Measurements from ENCODE around the gene DDR1.

The DDR1 gene

DNA sequence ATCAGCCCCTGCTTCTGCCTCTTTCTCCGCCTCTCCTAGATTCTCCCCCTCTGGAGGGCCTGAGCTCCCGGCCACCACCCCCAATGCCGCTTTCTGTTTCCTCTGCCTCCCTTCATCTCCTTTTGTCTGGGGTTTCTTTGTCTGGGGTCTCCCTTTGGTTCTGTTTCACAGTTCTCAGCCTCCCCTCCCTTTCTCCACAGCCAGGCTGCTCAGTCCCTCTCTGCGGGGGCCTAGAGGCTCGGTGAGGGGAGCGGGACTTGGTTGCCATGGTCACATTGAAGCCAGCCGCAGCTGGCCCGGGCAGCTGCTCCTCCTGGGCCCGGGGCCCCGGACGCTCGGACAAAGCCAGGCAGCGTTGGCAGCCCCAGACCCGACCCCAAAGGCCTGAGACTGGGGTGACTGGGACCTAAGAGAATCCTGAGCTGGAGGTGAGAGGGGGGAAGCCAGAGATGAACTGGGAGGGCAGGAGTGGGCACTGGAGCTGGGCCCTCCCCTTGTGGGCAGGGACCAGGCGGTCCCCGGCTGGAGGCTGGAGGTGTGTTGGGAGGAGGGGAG, 3.5 kb upstream of the DDR1 start:
- Histone ChIP-seq H3K36me3 (ENCODE audit: control insufficient read depth in 1 of 2, insufficient read depth in 2 of 2, low read length in 2 of 2) (no peaks in the 10 kb centered on the region), H3K27me3 (ENCODE audit: control insufficient read depth in 1 of 2, insufficient read depth in 2 of 2, low read length in 2 of 2) (no peaks in the 10 kb centered on the region), H3K4me3 (ENCODE audit: low read depth in 1 of 2, low read length in 2 of 2) (no peak overlapping the region), H3K9me3 (ENCODE audit: control insufficient read depth in 1 of 2, low read length in 2 of 2) (no peaks in the 10 kb centered on the region), H3K4me1 (ENCODE audit: control insufficient read depth in 1 of 2, insufficient read depth in 2 of 2, low read length in 2 of 2) (peaks cover 23 to 27% of the 10 kb centered on the region in 2 donors), H3K27ac (ENCODE audit: low read depth, low read length) (no peak overlapping the region), H3K9ac (ENCODE audit: low read depth in 1 of 2, low read length in 2 of 2) (no peak overlapping the region)

DNA sequence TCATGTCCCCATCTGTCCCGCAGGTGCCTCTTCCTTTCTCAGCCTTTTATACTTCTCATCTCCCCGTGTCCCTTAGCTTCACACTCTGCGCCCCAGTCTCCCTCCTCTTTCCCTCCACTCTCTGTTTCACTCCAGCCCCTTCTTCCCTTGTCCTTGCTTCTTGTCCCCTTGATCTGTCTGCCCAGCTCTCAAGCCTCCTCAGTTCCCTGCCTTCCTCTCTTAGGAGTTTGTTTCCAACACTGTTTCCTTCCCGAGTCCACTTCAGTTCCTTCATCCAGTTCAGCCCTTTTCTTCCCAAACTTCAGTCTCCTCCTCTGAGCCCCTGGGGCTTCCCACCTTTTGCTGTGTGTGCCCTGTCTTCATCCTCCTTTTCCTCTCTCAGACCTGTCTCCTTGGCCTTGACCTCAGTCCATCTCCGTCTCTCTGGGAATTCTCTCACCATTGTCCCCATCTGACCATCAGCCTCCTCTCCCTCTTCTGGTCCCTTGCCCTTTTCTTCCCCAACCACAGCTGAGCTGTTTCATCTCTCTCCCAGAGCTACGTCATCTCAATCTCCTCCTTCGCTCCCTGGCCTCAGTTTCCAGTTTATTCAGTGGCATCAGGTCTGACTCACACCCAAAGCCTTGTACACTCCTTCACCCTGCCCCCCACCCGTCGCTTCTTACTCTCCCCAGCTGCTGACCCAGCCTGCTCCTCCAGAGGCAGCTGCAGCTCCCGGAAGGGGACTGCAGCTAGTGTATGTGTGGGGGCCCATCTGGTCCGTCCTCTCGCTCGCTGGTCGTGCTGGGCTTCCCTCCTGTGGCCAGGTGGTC, 2.7 kb upstream of the DDR1 start:
- Histone ChIP-seq H3K4me1 (ENCODE audit: control insufficient read depth in 1 of 2, insufficient read depth in 2 of 2, low read length in 2 of 2) (peaks cover 31 to 35% of the 10 kb centered on the region in 2 donors), H3K27me3 (ENCODE audit: control insufficient read depth in 1 of 2, insufficient read depth in 2 of 2, low read length in 2 of 2) (no peaks in the 10 kb centered on the region), H3K27ac (ENCODE audit: low read depth, low read length) (no peak overlapping the region), H3K36me3 (ENCODE audit: control insufficient read depth in 1 of 2, insufficient read depth in 2 of 2, low read length in 2 of 2) (no peaks in the 10 kb centered on the region), H3K4me3 (ENCODE audit: low read depth in 1 of 2, low read length in 2 of 2) (no peak overlapping the region), H3K9ac (ENCODE audit: low read depth in 1 of 2, low read length in 2 of 2) (peak overlapping the region in 1 of 2 donors; percentile 49), H3K9me3 (ENCODE audit: control insufficient read depth in 1 of 2, low read length in 2 of 2) (no peaks in the 10 kb centered on the region)

DNA sequence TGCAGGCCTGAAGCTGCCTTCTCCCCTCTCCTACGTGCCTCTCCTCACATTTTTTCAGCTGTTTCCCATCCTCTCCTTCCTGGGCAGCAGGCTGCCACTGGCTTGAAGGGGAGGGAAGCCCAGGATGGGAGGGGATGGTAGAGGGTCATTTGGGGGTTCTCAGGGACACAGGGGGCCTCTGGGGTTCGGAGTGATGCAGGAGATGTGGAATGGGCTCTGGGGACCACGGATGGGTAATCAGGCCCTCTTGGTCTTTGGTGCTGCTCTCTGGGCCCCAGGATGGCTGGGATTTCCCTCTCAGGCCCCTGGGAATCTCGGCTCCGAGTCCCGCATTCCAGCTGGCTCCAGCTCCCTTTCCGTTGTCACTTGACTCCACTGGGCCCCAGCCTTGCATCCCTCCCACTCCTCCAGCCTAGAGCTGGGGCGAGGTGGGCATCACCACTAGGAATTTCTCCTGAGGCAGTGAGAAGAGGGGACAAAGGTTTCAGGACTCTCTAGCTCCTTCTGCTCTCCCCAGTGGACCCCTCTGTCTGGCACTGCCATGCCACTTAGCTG, 2.0 kb upstream of the DDR1 start:
- peak overlapping the region in 1 of 2 donors; percentile 82 for H3K4me3 ChIP-seq (ENCODE audit: low read depth in 1 of 2, low read length in 2 of 2)

DNA sequence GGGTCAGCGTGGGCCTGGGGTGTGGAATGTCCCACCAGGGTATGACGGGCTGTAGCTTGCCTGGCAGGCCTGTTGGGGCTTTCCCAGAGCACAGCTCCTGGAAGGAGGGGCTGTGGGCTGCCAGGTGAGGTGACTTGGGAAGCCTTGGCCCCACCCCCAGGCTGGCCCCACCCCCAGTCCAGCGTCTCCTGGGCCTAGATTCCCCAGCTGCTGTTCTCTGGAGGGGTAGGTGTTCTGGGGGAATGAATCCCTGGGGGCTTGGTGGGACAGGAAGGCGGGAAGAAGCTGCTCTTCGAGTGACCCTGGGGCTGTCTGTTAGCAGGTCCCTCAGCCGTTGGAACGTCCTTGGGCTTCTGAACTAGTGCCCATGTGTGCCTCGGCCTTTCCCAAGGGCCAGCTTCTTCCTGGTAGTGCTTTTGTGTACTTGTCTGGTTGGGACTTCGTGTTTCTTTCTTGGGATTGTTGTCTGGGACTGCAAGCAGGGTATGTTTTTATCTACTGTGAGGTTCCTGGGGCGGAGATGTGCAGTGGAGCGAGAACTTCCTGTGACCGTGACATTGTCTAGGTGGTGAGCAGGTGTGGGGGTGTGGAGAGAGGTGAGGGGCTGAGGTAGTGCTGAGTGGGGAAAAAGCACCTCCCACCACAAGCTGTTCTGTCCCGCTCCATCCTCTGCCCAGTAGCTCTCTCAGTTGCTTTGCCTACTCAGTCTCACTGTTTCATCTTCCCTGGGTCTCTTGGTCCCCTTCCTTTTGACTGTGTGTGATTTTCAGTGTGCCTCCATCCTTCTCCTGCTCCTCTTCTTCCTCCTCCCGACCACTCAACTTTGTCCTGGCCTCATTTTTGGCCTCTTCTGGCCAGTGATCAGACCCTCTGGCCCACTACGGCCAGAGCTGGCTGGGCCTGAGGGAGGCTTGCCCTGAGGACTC, 1.3 kb upstream of the DDR1 start:
- Histone ChIP-seq H3K27me3 (ENCODE audit: control insufficient read depth in 1 of 2, insufficient read depth in 2 of 2, low read length in 2 of 2) (no peaks in the 10 kb centered on the region), H3K36me3 (ENCODE audit: control insufficient read depth in 1 of 2, insufficient read depth in 2 of 2, low read length in 2 of 2) (no peaks in the 10 kb centered on the region), H3K27ac (ENCODE audit: low read depth, low read length) (peak overlapping the region; percentile 88), H3K9ac (ENCODE audit: low read depth in 1 of 2, low read length in 2 of 2) (peak overlapping the region; percentile 90 to 95), H3K9me3 (ENCODE audit: control insufficient read depth in 1 of 2, low read length in 2 of 2) (no peaks in the 10 kb centered on the region), H3K4me1 (ENCODE audit: control insufficient read depth in 1 of 2, insufficient read depth in 2 of 2, low read length in 2 of 2) (peaks cover 31 to 35% of the 10 kb centered on the region in 2 donors), H3K4me3 (ENCODE audit: low read depth in 1 of 2, low read length in 2 of 2) (peak overlapping the region; percentile 78 to 82)

More for the DNA sequence above, 2.0 kb upstream of the DDR1 start:
- H3K27me3 ChIP-seq (ENCODE audit: control insufficient read depth in 1 of 2, insufficient read depth in 2 of 2, low read length in 2 of 2) = no peaks in the 10 kb centered on the region
- H3K9me3 ChIP-seq (ENCODE audit: control insufficient read depth in 1 of 2, low read length in 2 of 2) = no peaks in the 10 kb centered on the region
- H3K4me1 ChIP-seq (ENCODE audit: control insufficient read depth in 1 of 2, insufficient read depth in 2 of 2, low read length in 2 of 2) = peaks cover 35% of the 10 kb centered on the region in 2 donors
- H3K9ac ChIP-seq (ENCODE audit: low read depth in 1 of 2, low read length in 2 of 2) = peak overlapping the region; percentile 49 to 95
- H3K27ac ChIP-seq (ENCODE audit: low read depth, low read length) = no peak overlapping the region
- H3K36me3 ChIP-seq (ENCODE audit: control insufficient read depth in 1 of 2, insufficient read depth in 2 of 2, low read length in 2 of 2) = no peaks in the 10 kb centered on the region

DNA sequence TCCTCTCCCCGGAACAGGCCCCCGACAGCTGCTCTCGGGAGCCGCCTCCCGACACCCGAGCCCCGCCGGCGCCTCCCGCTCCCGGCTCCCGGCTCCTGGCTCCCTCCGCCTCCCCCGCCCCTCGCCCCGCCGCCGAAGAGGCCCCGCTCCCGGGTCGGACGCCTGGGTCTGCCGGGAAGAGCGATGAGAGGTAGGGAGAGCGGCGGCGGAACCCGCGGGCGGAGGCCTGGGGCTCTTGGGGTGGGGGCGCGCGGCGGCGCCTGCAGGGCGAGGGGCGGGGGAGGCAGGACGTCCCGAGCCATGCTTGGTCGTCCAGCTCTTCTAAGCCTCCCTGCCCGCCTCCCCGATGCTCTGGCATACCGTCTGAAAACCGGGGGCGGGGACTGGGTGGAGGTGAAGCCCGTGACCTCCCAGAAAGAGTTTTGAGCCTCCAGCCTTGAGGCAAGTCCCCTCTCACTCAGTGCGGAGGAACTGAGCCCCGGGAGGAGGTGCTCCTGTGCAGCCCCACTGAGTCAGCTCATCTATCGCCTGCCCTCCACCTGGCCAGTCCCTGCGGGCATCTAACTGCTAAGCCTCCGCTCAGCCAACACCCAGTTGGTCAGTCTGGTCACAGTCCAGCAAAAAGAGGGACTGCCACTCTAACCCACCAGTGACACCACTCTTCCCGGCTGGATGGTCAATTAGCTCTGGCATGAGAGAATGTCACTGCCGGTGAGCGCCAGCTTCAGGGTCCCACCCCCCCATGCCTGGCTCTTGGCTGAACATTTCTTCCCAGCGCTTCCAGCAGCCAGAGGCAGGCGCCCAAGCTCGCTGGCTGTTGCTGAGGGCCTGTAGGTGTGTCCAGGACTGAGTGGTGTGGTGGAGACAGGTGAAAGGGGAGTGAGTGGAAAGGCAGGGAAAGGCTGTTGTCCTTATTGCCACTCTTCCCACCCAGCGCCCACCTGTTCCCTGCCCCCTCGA, 482 bp downstream of the DDR1 start:
- H3K27me3 ChIP-seq (ENCODE audit: control insufficient read depth in 1 of 2, insufficient read depth in 2 of 2, low read length in 2 of 2) = no peaks in the 10 kb centered on the region
- peak overlapping the region; percentile 68 to 81 for H3K9ac ChIP-seq (ENCODE audit: low read depth in 1 of 2, low read length in 2 of 2)

DNA sequence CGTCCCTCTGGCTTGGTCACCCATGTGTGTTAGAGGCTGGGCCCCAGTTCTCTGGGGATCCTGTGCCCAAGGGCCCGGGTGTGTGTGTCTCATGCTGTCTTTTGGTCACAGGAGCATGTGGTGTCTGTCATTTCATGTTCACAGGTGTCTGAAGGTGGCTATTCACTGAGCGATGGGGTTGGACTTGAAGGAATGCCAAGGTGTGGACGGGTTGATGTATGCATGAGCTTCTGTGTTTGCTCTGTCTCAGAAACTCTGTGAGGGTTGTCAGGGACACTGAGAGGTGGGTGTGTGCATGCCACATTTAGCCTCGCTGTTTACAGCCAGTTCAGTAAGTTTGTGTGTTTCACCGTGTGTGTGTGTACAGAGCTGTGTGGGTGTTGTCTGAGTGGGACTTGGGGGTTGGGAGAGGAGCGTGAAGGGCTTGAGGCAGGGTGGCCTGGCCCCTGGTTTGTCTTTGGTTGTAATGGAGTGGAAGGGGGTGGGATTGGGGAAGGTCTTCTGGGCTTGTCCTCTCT, 1.2 kb downstream of the DDR1 start:
- H3K4me1 ChIP-seq (ENCODE audit: control insufficient read depth in 1 of 2, insufficient read depth in 2 of 2, low read length in 2 of 2) = peaks cover 31 to 35% of the 10 kb centered on the region in 2 donors
- H3K4me3 ChIP-seq (ENCODE audit: low read depth in 1 of 2, low read length in 2 of 2) = peak overlapping the region; percentile 70 to 78
- no peaks in the 10 kb centered on the region for H3K27me3 ChIP-seq (ENCODE audit: control insufficient read depth in 1 of 2, insufficient read depth in 2 of 2, low read length in 2 of 2)
- peak overlapping the region; percentile 68 to 81 for H3K9ac ChIP-seq (ENCODE audit: low read depth in 1 of 2, low read length in 2 of 2)
- peaks cover 10 to 21% of the 10 kb centered on the region in 2 donors for H3K36me3 ChIP-seq (ENCODE audit: control insufficient read depth in 1 of 2, insufficient read depth in 2 of 2, low read length in 2 of 2)
- H3K27ac ChIP-seq (ENCODE audit: low read depth, low read length) = peak overlapping the region; percentile 65
- no peaks in the 10 kb centered on the region for H3K9me3 ChIP-seq (ENCODE audit: control insufficient read depth in 1 of 2, low read length in 2 of 2)

More for the DNA sequence above, 482 bp downstream of the DDR1 start:
- H3K4me1 ChIP-seq (ENCODE audit: control insufficient read depth in 1 of 2, insufficient read depth in 2 of 2, low read length in 2 of 2) = peaks cover 31 to 35% of the 10 kb centered on the region in 2 donors
- peak overlapping the region; percentile 70 to 78 for H3K4me3 ChIP-seq (ENCODE audit: low read depth in 1 of 2, low read length in 2 of 2)
- peaks cover 2 to 14% of the 10 kb centered on the region in 2 donors for H3K36me3 ChIP-seq (ENCODE audit: control insufficient read depth in 1 of 2, insufficient read depth in 2 of 2, low read length in 2 of 2)
- no peaks in the 10 kb centered on the region for H3K9me3 ChIP-seq (ENCODE audit: control insufficient read depth in 1 of 2, low read length in 2 of 2)
- peak overlapping the region; percentile 65 for H3K27ac ChIP-seq (ENCODE audit: low read depth, low read length)

DNA sequence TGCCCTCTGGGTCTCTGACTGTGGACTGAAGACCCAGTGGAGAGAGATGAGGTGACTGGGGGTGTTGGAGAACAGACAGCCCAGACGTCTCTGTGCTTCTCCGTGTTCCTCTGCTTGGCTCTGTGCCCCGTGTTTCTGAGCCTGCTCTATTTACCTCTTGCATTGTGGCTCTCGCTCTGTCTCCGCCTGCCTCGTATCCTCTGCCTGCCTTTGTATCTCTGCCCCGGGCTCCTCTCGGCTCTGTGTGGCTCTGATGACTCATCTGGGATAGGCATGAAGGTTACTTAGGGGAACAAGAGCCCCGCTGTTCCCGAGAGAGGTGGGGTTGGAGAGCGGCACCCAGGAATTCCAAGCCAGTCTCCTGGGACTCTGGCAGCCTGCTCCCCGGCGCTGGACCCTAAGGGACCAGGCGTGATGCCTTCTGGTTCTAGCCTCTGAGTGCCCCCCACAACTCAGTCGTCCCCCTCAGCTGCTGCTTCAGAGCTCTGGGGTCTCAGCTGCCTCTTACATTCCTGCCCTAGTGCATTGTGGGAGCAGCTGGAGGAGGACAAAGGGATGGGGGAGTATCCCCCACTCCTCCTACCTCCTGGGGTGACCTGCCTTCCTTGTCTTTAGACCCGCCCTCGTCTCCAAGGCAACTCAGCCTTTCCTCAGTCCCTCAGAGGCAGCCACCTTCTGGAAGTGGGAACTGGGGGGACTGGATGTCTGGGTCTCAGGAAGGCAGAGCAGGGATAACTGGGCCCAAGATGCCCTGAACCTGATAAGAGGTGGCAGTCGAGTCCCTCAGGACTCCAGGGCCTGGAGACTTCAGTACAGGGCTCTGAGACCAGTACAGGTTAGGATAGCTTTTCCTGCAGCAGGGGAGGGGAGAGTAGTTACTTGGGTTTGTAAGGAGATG, 1.9 kb downstream of the DDR1 start:
- no peaks in the 10 kb centered on the region for H3K9me3 ChIP-seq (ENCODE audit: control insufficient read depth in 1 of 2, low read length in 2 of 2)
- peaks cover 16 to 28% of the 10 kb centered on the region in 2 donors for H3K36me3 ChIP-seq (ENCODE audit: control insufficient read depth in 1 of 2, insufficient read depth in 2 of 2, low read length in 2 of 2)
- H3K4me3 ChIP-seq (ENCODE audit: low read depth in 1 of 2, low read length in 2 of 2) = peak overlapping the region; percentile 70 to 78
- peak overlapping the region; percentile 68 to 81 for H3K9ac ChIP-seq (ENCODE audit: low read depth in 1 of 2, low read length in 2 of 2)
- H3K27me3 ChIP-seq (ENCODE audit: control insufficient read depth in 1 of 2, insufficient read depth in 2 of 2, low read length in 2 of 2) = no peaks in the 10 kb centered on the region
- peak overlapping the region; percentile 65 for H3K27ac ChIP-seq (ENCODE audit: low read depth, low read length)
- peaks cover 31 to 35% of the 10 kb centered on the region in 2 donors for H3K4me1 ChIP-seq (ENCODE audit: control insufficient read depth in 1 of 2, insufficient read depth in 2 of 2, low read length in 2 of 2)

DNA sequence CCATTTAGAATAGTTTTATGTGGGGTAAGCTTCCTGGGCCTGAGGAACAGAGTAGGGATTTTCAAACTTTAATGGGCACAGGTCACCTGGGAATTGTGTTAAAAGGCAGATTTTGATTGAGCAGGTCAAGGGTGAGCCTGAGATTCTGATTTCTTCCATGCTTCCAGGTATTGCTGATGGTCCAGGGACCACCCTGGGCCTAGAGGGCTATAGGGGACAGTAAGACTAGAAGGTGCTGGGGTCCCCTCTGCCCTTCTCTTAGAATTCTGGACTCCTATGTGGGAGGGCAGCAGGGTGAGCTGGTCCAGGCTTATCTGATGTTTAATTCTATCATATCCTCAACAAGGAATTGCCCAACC, 2.6 kb downstream of the DDR1 start:
- Histone ChIP-seq H3K27ac (ENCODE audit: low read depth, low read length) (no peak overlapping the region), H3K4me3 (ENCODE audit: low read depth in 1 of 2, low read length in 2 of 2) (no peak overlapping the region), H3K4me1 (ENCODE audit: control insufficient read depth in 1 of 2, insufficient read depth in 2 of 2, low read length in 2 of 2) (peaks cover 31 to 35% of the 10 kb centered on the region in 2 donors), H3K9ac (ENCODE audit: low read depth in 1 of 2, low read length in 2 of 2) (peak overlapping the region in 1 of 2 donors; percentile 56), H3K27me3 (ENCODE audit: control insufficient read depth in 1 of 2, insufficient read depth in 2 of 2, low read length in 2 of 2) (no peaks in the 10 kb centered on the region), H3K36me3 (ENCODE audit: control insufficient read depth in 1 of 2, insufficient read depth in 2 of 2, low read length in 2 of 2) (peaks cover 21 to 35% of the 10 kb centered on the region in 2 donors), H3K9me3 (ENCODE audit: control insufficient read depth in 1 of 2, low read length in 2 of 2) (no peaks in the 10 kb centered on the region)

All from duodenal mucosa (tissue), 2 donors.